ELF-1 (cell line): Measurements from ENCODE around the gene TSPAN13.

ENCODE experiments used
- DNase-seq: peaks from one replicate; pipeline ENCODE4 v3.0.0-alpha.2; 2016; ENCODE audit warnings: low read depth, low spot score

The TSPAN13 gene

DNA sequence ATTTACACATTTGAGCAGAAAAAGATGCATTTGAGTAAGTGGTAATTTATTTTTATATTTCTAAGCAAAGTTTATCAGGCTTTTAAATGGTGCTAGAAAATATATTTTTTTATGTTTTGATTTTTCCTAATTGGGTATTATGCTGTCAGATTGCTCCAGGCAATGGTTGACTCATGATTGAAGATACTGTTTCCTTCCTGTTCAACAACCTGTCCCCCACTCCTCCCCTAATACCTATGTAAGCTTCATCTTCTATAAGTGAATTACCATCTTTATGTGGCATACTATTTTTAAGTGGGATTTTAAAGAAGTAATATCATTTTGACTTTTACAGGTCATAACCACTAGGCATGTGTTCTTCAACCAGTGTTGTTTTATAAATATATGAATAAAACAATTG is 21.4 kb downstream of the TSPAN13 start:
- DNase-seq = no peak

DNA sequence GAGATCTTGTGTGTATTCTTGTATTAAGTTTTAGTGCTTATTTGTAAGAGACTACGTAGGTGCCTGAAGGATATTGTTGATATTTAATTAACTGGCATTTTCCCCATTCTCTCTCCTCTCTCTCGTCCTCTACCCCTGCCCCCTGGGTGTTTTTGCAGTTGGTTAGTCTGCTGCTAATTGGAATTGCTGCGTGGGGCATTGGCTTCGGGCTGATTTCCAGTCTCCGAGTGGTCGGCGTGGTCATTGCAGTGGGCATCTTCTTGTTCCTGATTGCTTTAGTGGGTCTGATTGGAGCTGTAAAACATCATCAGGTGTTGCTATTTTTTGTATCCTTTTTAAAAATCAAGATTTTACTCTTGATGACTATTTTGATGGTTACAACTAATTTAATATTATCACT is 22.5 kb downstream of the TSPAN13 start:
- DNase-seq = peak; percentile 12

GRCh38 chr7:16778476-16778875 is 24.9 kb downstream of the TSPAN13 start:
- no peak for DNase-seq

DNA sequence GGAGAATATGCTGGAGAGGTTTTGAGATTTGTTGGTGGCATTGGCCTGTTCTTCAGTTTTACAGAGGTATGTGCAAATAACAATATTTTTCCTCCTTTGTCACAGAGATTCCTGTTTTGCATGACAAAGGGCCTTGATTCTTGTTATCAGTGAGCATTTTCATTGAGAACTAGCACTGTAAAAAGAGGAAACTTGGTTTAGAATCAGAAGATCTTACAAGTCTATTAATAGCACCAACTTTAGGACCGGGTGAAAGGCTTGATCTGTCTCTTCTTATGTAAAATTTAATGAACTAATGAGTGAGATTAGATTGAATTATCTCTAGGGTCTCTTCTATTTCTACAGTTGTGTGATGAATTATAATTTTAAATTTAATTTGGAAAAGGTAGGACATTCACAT is 25.5 kb downstream of the TSPAN13 start:
- no peak for DNase-seq

DNA sequence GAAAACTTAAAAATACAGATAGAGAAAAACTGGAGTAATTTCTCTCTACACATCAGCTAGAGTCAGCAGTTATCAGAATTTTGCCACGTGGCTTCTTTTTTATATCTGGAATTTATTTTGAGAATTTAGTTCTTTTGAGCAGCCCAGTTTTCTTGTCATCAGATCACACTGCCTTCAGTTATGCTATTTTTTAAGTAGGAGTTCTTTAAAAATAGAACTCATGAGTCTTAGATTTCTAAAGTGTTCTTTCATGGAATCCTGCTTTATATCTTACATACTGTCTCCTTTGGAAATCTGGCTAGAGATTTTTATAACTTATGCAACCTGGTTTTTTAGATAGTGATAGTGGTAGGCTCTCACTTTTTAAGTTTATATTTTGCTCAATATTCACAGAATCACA is 27.0 kb downstream of the TSPAN13 start:
- DNase-seq = no peak

DNA sequence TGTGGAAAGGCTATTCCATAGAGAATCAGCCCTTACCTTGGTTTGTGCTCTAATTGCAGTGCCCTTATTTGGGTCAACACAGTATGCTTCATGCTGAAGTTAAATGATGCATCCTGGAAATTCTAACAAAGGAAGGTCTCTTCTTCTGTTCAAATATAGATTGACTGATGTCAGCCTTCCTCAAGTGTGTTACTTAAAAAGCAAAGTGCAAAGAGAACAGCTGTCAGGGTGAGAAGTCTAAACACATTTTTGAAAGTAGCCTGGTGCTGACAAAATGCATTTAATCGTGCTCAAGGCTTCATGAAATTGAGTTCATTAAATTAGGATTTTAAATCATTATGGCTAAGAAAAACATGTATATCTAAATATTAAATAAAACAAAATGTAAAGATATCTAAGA is 31.8 kb downstream of the TSPAN13 start:
- DNase-seq = no peak

- no peak for DNase-seq
These were observed 32.3 kb downstream of the TSPAN13 start for GRCh38 chr7:16785846-16786245.

- no peak for DNase-seq
These were observed 32.7 kb downstream of the TSPAN13 start for GRCh38 chr7:16786257-16786656.

DNA sequence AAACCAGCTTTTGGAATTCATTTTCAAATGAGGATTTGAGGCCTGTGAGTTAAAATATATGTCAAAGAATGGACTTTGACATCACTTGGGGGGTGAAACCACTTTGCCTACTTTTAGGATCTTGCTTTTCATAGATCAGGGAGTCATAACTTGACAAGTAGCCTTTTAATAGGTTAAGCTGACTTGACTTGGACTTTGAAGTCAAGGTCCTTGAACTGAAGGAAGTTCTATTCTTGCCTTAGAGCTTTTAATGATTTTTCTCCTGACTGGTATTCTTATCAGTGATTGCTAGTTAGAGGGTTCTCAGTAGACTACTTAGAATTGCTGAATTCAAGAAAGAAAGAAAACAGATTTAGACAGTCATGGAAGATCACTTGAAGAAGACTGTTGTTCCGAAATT is 33.6 kb downstream of the TSPAN13 start:
- no peak for DNase-seq

- DNase-seq = no peak
These were observed 37.5 kb downstream of the TSPAN13 start for GRCh38 chr7:16791071-16791470.

- DNase-seq = no peak
These were observed 38.5 kb downstream of the TSPAN13 start for GRCh38 chr7:16791905-16792698.

- no peak for DNase-seq
These were observed 41.4 kb downstream of the TSPAN13 start for GRCh38 chr7:16794986-16795385.

- no peak for DNase-seq
These were observed 42.1 kb downstream of the TSPAN13 start for GRCh38 chr7:16795624-16796023.

DNA sequence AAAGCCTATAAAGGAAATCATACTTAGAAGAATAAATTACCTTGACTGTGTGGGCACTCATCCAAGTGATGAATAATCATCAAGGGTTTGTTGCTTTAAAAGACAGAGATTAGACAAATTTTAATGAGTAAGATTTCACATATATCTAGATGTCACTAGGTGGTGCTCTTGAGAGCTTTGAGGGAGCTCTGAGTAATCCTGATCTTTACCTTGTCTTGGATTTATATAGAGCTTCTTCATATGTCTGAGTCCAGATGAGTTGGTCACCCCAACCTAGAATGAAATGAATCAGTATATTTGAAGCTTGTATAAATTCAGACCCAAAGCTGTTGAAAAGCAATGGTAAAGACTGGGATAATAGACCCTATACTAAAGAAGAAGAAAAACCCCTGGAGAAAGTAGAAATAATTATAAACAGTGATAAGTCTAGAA is 47.6 kb downstream of the TSPAN13 start:
- DNase-seq = no peak

DNA sequence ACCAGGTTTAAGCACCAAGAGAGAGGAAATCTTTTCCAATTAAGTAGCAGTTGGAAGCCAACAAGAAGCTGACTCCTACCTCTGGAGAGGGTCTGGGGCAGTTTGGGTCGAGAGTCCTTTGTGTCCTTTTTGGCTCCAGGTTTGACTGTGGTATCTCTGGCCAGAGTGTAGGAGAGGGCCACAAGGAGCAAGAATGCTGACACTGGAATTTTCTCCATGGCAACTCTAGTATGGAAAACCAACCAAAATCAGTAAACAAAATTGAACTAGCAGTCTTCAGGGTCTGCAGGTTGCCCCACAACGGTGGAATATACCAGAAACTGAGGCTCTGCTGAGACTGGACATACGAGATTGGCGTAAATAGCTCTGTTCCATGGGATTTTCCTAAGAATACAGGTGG is 48.0 kb downstream of the TSPAN13 start:
- no peak for DNase-seq

- no peak for DNase-seq
These were observed 49.6 kb downstream of the TSPAN13 start for GRCh38 chr7:16803125-16803524.

DNA sequence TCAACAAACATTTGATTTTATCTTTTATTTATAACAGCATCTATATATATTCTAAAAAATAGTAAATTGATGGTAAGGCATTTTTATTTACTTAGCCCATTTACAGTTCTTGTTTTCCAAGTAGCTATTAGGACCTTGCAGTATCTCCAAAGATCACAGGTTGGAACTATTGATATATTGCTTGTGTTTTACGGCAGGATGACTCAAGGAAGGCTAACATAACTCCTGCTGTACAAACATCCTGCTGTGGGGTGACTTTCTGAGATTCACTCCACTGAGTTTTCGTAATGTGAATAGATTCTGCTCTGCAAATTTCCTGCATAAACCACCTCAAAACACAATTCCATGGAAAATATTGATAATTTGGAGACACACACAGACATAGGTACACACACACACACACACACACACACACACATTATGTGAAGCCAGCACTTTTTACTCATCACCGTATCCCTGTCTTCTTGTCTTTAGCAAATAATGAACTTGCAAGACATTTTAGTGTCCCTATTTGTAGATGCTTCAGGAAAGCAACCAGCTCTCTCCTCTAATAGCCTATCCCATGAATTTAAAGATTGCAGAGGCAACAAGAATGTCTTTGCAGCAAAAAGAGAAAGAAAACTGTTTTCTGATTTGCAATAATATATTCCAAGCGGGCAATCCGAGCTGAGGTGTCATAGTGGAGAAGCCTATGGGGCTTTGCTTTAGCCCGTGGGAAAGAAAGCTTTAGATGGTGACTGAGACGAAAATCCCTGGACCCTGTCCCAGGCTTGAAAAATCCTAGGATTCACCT is 50.5 kb downstream of the TSPAN13 start:
- DNase-seq = no peak

GRCh38 chr7:16804674-16805439 is 51.3 kb downstream of the TSPAN13 start, which contains the start of gene AGR2:
Gene AGR2 (minus strand): TSS chr7:16804999. CDS start chr7:16801796, 3,203 bp downstream.
- DNase-seq = no peak

DNA sequence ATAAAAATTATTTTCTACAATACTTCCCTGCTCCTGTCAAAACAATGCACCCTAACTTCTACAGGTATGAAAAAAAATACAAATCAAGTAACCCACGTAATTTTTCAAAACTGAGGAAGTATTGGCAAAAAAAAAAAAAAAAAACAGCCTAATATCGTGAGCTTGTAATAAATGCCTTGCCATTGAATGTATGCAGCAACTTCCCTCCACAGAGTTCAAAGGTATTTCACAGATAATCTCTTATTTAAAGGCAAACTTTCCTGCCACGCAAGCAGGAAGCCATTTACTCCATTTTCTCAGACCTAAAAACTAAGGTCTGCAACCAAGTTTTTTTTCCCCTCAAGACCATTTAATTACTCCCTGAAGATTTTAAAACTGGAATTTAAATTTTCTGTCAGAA is 51.9 kb downstream of the TSPAN13 start:
- no peak for DNase-seq

- no peak for DNase-seq
These were observed 56.6 kb downstream of the TSPAN13 start for GRCh38 chr7:16810112-16810511.

GRCh38 chr7:16810573-16810972 is 57.0 kb downstream of the TSPAN13 start:
- no peak for DNase-seq

GRCh38 chr7:16811551-16811950 is 58.0 kb downstream of the TSPAN13 start:
- no peak for DNase-seq
